K562 (cell line): ENCODE results near the gene GALE. TPM values are rescaled to one million over a fixed set of nuclear protein-coding genes. Genes with fewer than 3 reads are reported as not detected.

ENCODE experiments used
- GATAD2A ChIP-seq: fragments of 450-650 bp; IDR thresholded peaks from 2 replicates; pipeline ENCODE4 v1.6.1; 2017
- GTF3C2 ChIP-seq: IDR thresholded peaks from 3 replicates; pipeline ENCODE4 v1.6.1; 2011; ENCODE audit warnings: borderline replicate concordance, mild to moderate bottlenecking, moderate library complexity; ENCODE audit not compliant: insufficient read length; ENCODE audit errors: extremely low read depth
- HDAC1 ChIP-seq, 2 experiments: fragments of 450-650 bp; IDR thresholded peaks; 2 replicates each; pipeline ENCODE4 v1.6.1; 2016 to 2017; ENCODE audit warnings: inconsistent platforms in 1 of 2, mild to moderate bottlenecking in 1 of 2, moderate library complexity in 1 of 2
- IRF1 ChIP-seq: sonication (generic); formaldehyde crosslinking; IDR thresholded peaks from 2 replicates; pipeline ENCODE4 v1.8.0; 2022; ENCODE audit warnings: missing genetic modification reagents, mild to moderate bottlenecking, borderline replicate concordance
- KDM2B ChIP-seq: fragments of 250-450 bp; sonication (Bioruptor Pico); IDR thresholded peaks from 2 replicates; pipeline ENCODE4 v1.8.0; 2021; ENCODE audit warnings: mild to moderate bottlenecking, moderate library complexity
- KLF13 ChIP-seq: fragments of 450-650 bp; IDR thresholded peaks from 2 replicates; pipeline ENCODE4 v1.6.1; 2016; ENCODE audit warnings: missing genetic modification characterization, low read depth, mild to moderate bottlenecking, missing compliant biosample characterization, moderate library complexity, borderline replicate concordance
- MIER1 ChIP-seq: fragments of 450-650 bp; IDR thresholded peaks from 2 replicates; pipeline ENCODE4 v1.6.1; 2016; ENCODE audit warnings: antibody characterized with exemption, mild to moderate bottlenecking, low read depth
- THRAP3 ChIP-seq: fragments of 450-650 bp; IDR thresholded peaks from 2 replicates; pipeline ENCODE4 v1.6.1; 2016; ENCODE audit warnings: mild to moderate bottlenecking, inconsistent platforms, borderline replicate concordance
- TRIM24 ChIP-seq, 2 experiments: fragments of 450-650 bp; IDR thresholded peaks; 2 replicates each; pipeline ENCODE4 v1.6.1; 2016
- ZFP30 ChIP-seq: fragments of 250-450 bp; sonication (Bioruptor Pico); IDR thresholded peaks from 2 replicates; pipeline ENCODE4 v1.8.0; 2022; ENCODE audit warnings: moderate library complexity, mild to moderate bottlenecking, inconsistent platforms, borderline replicate concordance
- ZFX ChIP-seq: sonication (generic); formaldehyde crosslinking; IDR thresholded peaks from 2 replicates; pipeline ENCODE4 v1.8.0; 2022; ENCODE audit warnings: mild to moderate bottlenecking, missing genetic modification reagents, moderate library complexity
- ZNF57 ChIP-seq: fragments of 450-650 bp; formaldehyde crosslinking; IDR thresholded peaks from 2 replicates; pipeline ENCODE4 v1.4.0; 2020; ENCODE audit warnings: mild to moderate bottlenecking, moderate library complexity
- polyA plus RNA-seq, 8 experiments: library from polyadenylated mRNA; depleted of rRNA in 4 of 8; stranded (reverse) in 5 of 8; unstranded in 3 of 8; fragments of >200 nt; fragmentation: Nextera tagmentation in 2 of 8; fragmentation: Illumina TruSeq in 1 of 8; extraction: Ambion mirVana in 2 of 8; extraction: Trizol in 1 of 8; gene quantifications; 2 replicates each; pipeline versions ENCODE4 v1.2.1 to v1.2.3, GENCODE V29; 2011 to 2014; ENCODE audit warnings: inconsistent platforms in 1 of 8, missing spikeins in 1 of 8
- total RNA-seq, 7 experiments: library from RNA; depleted of rRNA in 6 of 7; stranded (reverse); fragments of >200 nt in 6 of 7; fragmentation: Illumina TruSeq in 2 of 7; extraction: Trizol in 2 of 7; gene quantifications; 2 replicates each; pipeline versions ENCODE4 v1.2.1 to v1.2.3, GENCODE V29; 2011 to 2021; ENCODE audit warnings: low replicate concordance in 1 of 7
- TF ChIP-seq, protein P1 (sequence below), 2 experiments: fragments of 450-650 bp; conservative IDR thresholded peaks; 2 replicates each; pipeline ENCODE4 v1.6.1; 2017; ENCODE audit warnings: mild to moderate bottlenecking in 2 of 2, moderate library complexity in 2 of 2
- TF ChIP-seq, protein P2 (sequence below): fragments of 450-650 bp; formaldehyde crosslinking; IDR thresholded peaks from 2 replicates; pipeline ENCODE4 v1.4.0; 2020; ENCODE audit warnings: mild to moderate bottlenecking, moderate library complexity
- TF ChIP-seq, protein P3 (sequence below), 3 experiments: fragments of 200-800 bp in 1 of 3; fragments of 250-450 bp in 1 of 3; fragments of 450-650 bp in 1 of 3; sonication (Bioruptor Pico) in 1 of 3; sonication (Bioruptor generic) in 1 of 3; formaldehyde crosslinking in 1 of 3; IDR thresholded peaks; 2 replicates each; pipeline versions ENCODE4 v1.6.1 to v1.8.0; 2016 to 2022; ENCODE audit warnings: mild to moderate bottlenecking in 2 of 3, missing genetic modification characterization in 2 of 3, missing compliant biosample characterization in 1 of 3, moderate library complexity in 1 of 3

The GALE gene
- total and polyA plus RNA-seq, 9 of the 15 experiments (the other 6 are each of a cell fraction or from before 2014, with no cell fraction given) = 8.4 to 139 (median 88.3) TPM

GRCh38 chr1:23800400-23801337, at the start of gene GALE (continued):
- TF ChIP-seq, protein P1, sequence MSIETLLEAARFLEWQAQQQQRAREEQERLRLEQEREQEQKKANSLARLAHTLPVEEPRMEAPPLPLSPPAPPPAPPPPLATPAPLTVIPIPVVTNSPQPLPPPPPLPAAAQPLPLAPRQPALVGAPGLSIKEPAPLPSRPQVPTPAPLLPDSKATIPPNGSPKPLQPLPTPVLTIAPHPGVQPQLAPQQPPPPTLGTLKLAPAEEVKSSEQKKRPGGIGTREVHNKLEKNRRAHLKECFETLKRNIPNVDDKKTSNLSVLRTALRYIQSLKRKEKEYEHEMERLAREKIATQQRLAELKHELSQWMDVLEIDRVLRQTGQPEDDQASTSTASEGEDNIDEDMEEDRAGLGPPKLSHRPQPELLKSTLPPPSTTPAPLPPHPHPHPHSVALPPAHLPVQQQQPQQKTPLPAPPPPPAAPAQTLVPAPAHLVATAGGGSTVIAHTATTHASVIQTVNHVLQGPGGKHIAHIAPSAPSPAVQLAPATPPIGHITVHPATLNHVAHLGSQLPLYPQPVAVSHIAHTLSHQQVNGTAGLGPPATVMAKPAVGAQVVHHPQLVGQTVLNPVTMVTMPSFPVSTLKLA (conservative IDR thresholded peaks at IDR 0.05) = peak; percentile 91 to 93
- TF ChIP-seq THRAP3 (no peak), ZNF57 (CRISPR knock-in tag) (no peak), IRF1 (CRISPR knock-in tag) (0 out of 2 replicates have a peak, but pooled peaks have one; percentile 44), ZFP30 (CRISPR knock-in tag) (no peak), GATAD2A (0 out of 2 replicates have a peak, but pooled peaks have one; percentile 48), KDM2B (no peak), MIER1 (no peak), KLF13 (tag) (peak; percentile 86; the same call in 1 of the 2 replicates), GTF3C2 (no peak), TRIM24 (IDR thresholded peaks at IDR 0.05) (peak in 1 of 2 experiments; percentile 34; a peak in 2 of 4 replicates), HDAC1 (IDR thresholded peaks at IDR 0.05) (peak in 1 of 2 experiments; percentile 86; a peak in 2 of 4 replicates), ZFX (peak; percentile 56)
- TF ChIP-seq, protein P2, sequence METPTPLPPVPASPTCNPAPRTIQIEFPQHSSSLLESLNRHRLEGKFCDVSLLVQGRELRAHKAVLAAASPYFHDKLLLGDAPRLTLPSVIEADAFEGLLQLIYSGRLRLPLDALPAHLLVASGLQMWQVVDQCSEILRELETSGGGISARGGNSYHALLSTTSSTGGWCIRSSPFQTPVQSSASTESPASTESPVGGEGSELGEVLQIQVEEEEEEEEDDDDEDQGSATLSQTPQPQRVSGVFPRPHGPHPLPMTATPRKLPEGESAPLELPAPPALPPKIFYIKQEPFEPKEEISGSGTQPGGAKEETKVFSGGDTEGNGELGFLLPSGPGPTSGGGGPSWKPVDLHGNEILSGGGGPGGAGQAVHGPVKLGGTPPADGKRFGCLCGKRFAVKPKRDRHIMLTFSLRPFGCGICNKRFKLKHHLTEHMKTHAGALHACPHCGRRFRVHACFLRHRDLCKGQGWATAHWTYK (CRISPR knock-in tag) = no peak
- TF ChIP-seq, protein P3, sequence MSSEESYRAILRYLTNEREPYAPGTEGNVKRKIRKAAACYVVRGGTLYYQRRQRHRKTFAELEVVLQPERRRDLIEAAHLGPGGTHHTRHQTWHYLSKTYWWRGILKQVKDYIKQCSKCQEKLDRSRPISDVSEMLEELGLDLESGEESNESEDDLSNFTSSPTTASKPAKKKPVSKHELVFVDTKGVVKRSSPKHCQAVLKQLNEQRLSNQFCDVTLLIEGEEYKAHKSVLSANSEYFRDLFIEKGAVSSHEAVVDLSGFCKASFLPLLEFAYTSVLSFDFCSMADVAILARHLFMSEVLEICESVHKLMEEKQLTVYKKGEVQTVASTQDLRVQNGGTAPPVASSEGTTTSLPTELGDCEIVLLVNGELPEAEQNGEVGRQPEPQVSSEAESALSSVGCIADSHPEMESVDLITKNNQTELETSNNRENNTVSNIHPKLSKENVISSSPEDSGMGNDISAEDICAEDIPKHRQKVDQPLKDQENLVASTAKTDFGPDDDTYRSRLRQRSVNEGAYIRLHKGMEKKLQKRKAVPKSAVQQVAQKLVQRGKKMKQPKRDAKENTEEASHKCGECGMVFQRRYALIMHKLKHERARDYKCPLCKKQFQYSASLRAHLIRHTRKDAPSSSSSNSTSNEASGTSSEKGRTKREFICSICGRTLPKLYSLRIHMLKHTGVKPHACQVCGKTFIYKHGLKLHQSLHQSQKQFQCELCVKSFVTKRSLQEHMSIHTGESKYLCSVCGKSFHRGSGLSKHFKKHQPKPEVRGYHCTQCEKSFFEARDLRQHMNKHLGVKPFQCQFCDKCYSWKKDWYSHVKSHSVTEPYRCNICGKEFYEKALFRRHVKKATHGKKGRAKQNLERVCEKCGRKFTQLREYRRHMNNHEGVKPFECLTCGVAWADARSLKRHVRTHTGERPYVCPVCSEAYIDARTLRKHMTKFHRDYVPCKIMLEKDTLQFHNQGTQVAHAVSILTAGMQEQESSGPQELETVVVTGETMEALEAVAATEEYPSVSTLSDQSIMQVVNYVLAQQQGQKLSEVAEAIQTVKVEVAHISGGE (CRISPR knock-in tag; IDR thresholded peaks at IDR 0.05) = peak in 2 of 3 experiments; percentile 45 to 87; a peak in 2 of 6 replicates
